ENCODE data around the gene SLC22A5.
A peak's percentile ranks its signal among the peaks of the same experiment; 100 is the strongest.

DNA sequence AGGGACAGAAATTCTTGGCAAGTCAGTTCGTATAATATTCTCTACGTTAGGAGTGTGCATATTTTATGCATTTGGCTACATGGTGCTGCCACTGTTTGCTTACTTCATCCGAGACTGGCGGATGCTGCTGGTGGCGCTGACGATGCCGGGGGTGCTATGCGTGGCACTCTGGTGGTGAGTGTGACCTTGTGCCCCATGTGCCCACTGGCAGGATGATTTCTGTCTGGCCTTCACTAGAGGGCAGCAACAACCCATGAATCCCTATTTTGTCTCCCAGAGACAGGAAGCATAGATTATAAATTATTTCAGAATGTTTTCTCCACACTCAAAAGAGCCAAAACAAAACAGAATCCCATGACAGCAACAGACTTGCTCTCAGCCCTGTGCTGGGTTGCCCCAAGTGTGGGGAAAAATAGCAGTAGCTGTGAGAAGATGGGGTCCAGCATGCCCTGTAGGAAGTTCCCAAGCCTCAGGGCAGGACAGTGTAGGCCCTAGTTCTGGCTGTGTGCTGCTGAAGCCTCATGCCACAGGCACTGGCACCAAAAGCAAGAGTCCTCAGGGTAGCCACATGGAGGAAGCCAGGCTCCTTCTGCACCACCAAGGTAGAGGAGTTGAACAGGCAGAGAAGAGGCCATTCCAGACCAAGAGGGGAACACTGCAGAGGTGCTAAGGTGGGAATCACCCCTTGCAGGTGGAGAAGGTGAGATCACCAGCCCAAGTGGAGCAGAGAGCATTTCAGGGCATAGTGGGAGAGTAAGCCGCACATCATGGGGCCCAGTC is 16.0 kb downstream of the SLC22A5 start:
- TF ChIP-seq CTCF (IDR thresholded peaks at IDR 0.05) = peak; percentile 57 to 67
- TF ChIP-seq POLR2A (IDR thresholded peaks at IDR 0.05) = no peak
- TF ChIP-seq POLR2AphosphoS5 (IDR thresholded peaks at IDR 0.05) = no peak
